Upper lobe of left lung (tissue), 6 donors: ENCODE measurements around the gene SLC19A1. TPM values are rescaled to one million over a fixed set of nuclear protein-coding genes. Genes with fewer than 3 reads are reported as not detected.

Source experiments
- ATAC-seq, 2 donors: fragments of 200-7000 bp; cut with Tn5 transposase; one replicate each; pipeline ENCODE4 v1.9.1; 2022; ENCODE audit warnings: mild to moderate bottlenecking in 2 of 2, moderate library complexity in 2 of 2; ENCODE audit not compliant: low FRiP score in 2 of 2
- DNase-seq, 2 donors: peaks; one replicate each; pipeline ENCODE4 v3.0.0-alpha.2; 2019 to 2020
- H3K27ac ChIP-seq, 4 donors: fragments of 200-600 bp; sonication (generic); one replicate each; pipeline ENCODE4 v1.5.1; 2016 to 2019
- H3K27me3 ChIP-seq, 4 donors: fragments of 200-600 bp; sonication (generic); one replicate each; pipeline ENCODE4 v1.5.1; 2017 to 2019
- H3K36me3 ChIP-seq, 4 donors: fragments of 200-600 bp; sonication (generic); one replicate each; pipeline ENCODE4 v1.5.1; 2016 to 2019
- H3K4me1 ChIP-seq, 4 donors: fragments of 200-600 bp; sonication (generic); one replicate each; pipeline ENCODE4 v1.5.1; 2018 to 2019
- H3K4me3 ChIP-seq, 4 donors: fragments of 200-600 bp; sonication (generic); one replicate each; pipeline ENCODE4 v1.5.1; 2017 to 2019; ENCODE audit warnings: mild to moderate bottlenecking in 2 of 4, moderate library complexity in 1 of 4
- H3K9me3 ChIP-seq, 4 donors: fragments of 200-600 bp; sonication (generic); one replicate each; pipeline ENCODE4 v1.5.1; 2018 to 2019
- EP300 ChIP-seq, 4 donors: sonication (generic); formaldehyde crosslinking; IDR thresholded peaks; one replicate each; pipeline ENCODE4 v1.5.1; 2017; ENCODE audit warnings: antibody characterized with exemption in 4 of 4, control low read depth in 2 of 4
- POLR2A ChIP-seq, 4 donors: fragments of 450-650 bp; IDR thresholded peaks; one replicate each; pipeline ENCODE4 v1.5.1; 2016 to 2017; ENCODE audit warnings: antibody characterized with exemption in 4 of 4, mild to moderate bottlenecking in 2 of 4
- POLR2AphosphoS5 ChIP-seq, 2 donors: sonication (generic); formaldehyde crosslinking; IDR thresholded peaks; one replicate each; pipeline ENCODE4 v1.5.1; 2017; ENCODE audit warnings: antibody characterized with exemption in 2 of 2
- WGBS, 2 donors: methylation state at CpG; one replicate each; pipeline ENCODE4 v1.1.5; 2017 to 2018; 5-methylcytosine and 5-hydroxymethylcytosine counted together
- total RNA-seq, 6 donors: library from RNA; depleted of rRNA in 4 of 6; stranded (reverse); fragments of >200 nt in 4 of 6; gene quantifications; one replicate each; pipeline versions ENCODE4 v1.1.0 to v1.2.1, GENCODE V29; 2016 to 2021
- TF ChIP-seq, protein P1 (sequence below), 6 experiments: fragments of 450-650 bp in 4 of 6; fragments of 200-600 bp in 2 of 6; sonication (generic) in 2 of 6; IDR thresholded peaks; one replicate each; pipeline ENCODE4 v1.5.1; 2016 to 2019; ENCODE audit warnings: antibody characterized with exemption in 6 of 6
- donor health status: DM: no; HTN: no; CAD: no; lungs with moderate emphysema.
- donor health status: DM: no; HTN: yes; CAD: no; lungs with severe emphysema.

SLC19A1 gene
- total RNA-seq, 6 donors from 2014 or later: 36.4 to 75.6 (median 49.9) TPM

DNA sequence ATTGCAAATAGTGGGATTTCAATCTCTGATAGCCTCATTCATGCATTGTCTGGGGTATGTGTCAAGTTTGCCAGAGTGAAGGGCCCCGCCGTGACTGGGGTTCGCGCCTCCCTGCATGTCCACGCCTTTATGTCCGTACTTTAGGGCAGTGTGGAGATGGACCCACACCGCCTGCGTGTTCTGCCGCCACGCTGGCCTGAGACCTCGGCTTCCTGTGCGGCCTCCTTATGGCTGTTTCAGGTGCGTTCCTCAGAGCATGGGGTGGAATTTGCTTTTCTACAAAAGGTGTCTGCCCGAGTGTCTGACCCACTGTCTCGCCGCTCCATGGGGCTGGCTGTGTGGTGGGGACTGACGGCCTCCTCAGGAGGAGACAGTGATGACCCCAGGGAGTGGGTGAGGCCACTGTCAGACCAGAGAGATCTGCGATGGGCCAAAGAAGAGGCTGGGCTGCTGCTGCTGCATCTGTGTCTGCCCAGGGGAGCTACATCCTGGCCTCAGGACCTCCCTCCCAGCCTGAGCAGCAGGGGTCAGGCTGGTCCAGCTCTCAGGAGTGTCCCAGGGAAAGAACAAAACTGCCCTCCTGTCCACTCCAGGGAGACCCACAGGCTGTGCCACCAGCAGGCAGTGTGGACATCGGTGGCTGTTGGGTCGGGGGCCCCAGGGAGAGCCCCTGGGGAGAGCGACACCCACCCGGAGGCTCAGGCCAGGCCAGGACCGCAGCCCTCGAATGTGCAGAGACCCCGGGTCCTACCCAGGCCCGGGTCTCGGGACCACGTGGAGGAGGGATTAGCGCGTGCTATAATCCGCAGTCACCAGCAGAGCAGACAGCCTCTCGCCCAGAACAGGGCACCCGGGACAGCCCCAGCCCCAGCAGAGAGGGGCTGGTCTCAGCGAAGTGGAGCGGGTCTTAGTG is 9.8 kb upstream of the SLC19A1 start:
- Histone ChIP-seq H3K4me1 (peaks cover 0 to 42% (median 18%) of the 10 kb centered on the region in 4 donors), H3K36me3 (no peaks in the 10 kb centered on the region), H3K27me3 (no peaks in the 10 kb centered on the region), H3K27ac (peak overlapping the region; percentile 76 to 85 (median 81)), H3K4me3 (no peak overlapping the region), H3K9me3 (no peaks in the 10 kb centered on the region)
- WGBS, 2 donors: 88 to 93% methylated on average over 29 to 30 of the region's 35 CpGs
- TF ChIP-seq, protein P1, sequence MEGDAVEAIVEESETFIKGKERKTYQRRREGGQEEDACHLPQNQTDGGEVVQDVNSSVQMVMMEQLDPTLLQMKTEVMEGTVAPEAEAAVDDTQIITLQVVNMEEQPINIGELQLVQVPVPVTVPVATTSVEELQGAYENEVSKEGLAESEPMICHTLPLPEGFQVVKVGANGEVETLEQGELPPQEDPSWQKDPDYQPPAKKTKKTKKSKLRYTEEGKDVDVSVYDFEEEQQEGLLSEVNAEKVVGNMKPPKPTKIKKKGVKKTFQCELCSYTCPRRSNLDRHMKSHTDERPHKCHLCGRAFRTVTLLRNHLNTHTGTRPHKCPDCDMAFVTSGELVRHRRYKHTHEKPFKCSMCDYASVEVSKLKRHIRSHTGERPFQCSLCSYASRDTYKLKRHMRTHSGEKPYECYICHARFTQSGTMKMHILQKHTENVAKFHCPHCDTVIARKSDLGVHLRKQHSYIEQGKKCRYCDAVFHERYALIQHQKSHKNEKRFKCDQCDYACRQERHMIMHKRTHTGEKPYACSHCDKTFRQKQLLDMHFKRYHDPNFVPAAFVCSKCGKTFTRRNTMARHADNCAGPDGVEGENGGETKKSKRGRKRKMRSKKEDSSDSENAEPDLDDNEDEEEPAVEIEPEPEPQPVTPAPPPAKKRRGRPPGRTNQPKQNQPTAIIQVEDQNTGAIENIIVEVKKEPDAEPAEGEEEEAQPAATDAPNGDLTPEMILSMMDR (IDR thresholded peaks at IDR 0.05): no peak
- TF ChIP-seq EP300 (IDR thresholded peaks at IDR 0.05): no peak
- no peak for TF ChIP-seq POLR2AphosphoS5 (IDR thresholded peaks at IDR 0.05)
- no peak for TF ChIP-seq POLR2A (IDR thresholded peaks at IDR 0.05)
- DNase-seq (peak in 1 of 2 donors; percentile 19), ATAC-seq (no peak)

GRCh38 chr21:45551316-45551715 is 9.1 kb upstream of the SLC19A1 start:
- Histone ChIP-seq H3K4me3 (no peak overlapping the region), H3K27me3 (no peaks in the 10 kb centered on the region), H3K9me3 (no peaks in the 10 kb centered on the region), H3K4me1 (peaks cover 0 to 42% (median 18%) of the 10 kb centered on the region in 4 donors), H3K27ac (peak overlapping the region; percentile 76 to 85 (median 81)), H3K36me3 (no peaks in the 10 kb centered on the region)
- DNase-seq: peak in 1 of 2 donors; percentile 46
- no peak for TF ChIP-seq EP300 (IDR thresholded peaks at IDR 0.05)
- TF ChIP-seq POLR2AphosphoS5 (IDR thresholded peaks at IDR 0.05): no peak
- TF ChIP-seq, protein P1 (IDR thresholded peaks at IDR 0.05): no peak
- no peak for TF ChIP-seq POLR2A (IDR thresholded peaks at IDR 0.05)
- 51 to 53% methylated on average over 8 of the region's 8 CpGs for WGBS, 2 donors
- no peak for ATAC-seq

DNA sequence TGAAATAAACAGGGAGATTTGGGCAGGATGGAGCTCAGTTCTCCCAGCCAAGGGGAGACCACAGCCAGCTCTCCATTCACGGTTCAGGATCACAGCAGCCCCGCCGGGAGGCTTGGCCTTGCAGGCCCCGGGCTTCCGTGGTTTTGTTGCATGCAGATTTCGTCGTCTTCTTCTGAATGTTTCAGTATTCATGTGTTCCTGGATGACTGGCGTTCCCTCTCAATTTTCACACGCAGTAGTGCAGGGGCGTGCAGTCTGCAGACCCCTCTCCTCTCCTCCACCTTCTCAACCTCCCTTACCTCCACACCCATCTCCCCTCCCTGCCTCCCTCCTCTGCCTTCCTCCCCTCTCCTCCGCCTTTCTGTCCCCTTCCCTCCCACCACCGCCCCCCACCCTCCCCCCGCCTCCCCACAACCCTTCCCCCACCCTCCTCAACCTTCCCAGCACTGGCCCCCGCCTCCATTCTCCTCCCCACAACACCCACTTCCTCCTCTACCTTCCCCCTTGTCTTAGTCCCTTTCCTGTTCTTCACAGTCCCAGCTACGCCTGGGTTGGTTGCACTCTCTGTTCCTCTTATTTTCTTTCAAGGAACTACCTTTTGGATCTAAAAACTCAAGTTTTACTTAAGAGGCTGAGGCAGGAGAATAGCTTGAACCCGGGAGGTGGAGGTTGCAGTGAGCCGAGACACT is 8.4 kb upstream of the SLC19A1 start:
- 32 to 33% methylated on average over 14 to 17 of the region's 17 CpGs for WGBS, 2 donors
- TF ChIP-seq POLR2A (IDR thresholded peaks at IDR 0.05): peak in 1 of 4 donors; percentile 26
- TF ChIP-seq, protein P1 (IDR thresholded peaks at IDR 0.05): no peak
- TF ChIP-seq POLR2AphosphoS5 (IDR thresholded peaks at IDR 0.05): peak in 1 of 2 donors; percentile 35
- TF ChIP-seq EP300 (IDR thresholded peaks at IDR 0.05): no peak

DNA sequence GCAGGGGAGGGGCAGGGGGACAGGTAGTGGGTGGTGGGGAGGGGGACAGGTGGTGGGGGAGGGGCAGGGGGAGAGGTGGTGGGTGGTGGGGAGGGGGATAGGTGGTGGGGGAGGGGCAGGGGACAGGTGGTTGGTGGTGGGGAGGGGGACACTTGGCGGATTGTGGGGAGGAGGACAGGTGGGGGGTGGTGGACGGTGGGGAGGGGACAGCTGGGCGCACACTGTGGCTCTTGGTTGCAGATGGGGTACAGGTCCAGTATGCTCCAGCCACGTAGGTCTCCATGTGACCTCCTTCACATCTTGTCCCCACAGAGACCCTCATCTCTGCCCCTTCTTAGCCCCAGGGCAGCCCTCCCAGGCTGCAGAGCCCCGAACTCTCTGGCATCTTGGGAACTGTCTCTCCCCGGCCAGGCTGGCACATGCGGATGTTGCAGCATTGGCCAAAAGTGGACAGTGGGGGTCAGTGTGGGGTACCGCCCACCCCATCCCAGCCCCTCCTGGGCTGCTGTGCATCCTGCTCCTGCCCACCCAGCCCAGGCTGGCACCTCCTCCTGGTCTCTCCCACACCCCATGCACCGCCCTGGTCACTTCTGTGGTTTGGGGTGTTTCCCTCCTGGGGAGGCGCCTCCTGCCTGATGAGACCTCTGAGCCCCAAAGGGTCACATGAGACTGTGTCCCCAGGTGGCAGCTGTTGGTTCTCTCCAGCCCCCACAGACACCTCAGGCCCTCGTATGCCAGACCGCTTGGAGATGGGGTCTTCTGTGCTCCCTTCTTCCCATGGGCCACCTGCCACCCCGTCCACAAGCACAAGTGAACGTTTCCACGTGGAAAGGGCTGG is 7.6 kb upstream of the SLC19A1 start:
- H3K27ac ChIP-seq: peak overlapping the region; percentile 76 to 85 (median 81)

More for the DNA sequence above, 8.4 kb upstream of the SLC19A1 start:
- H3K9me3 ChIP-seq: no peaks in the 10 kb centered on the region
- no peaks in the 10 kb centered on the region for H3K27me3 ChIP-seq
- peaks cover 0 to 35% (median 14%) of the 10 kb centered on the region in 4 donors for H3K4me1 ChIP-seq
- no peaks in the 10 kb centered on the region for H3K36me3 ChIP-seq
- ATAC-seq: peak; percentile 63 to 66
- peak overlapping the region; percentile 76 to 85 (median 81) for H3K27ac ChIP-seq
- no peak overlapping the region for H3K4me3 ChIP-seq
- DNase-seq: peak in 1 of 2 donors; percentile 69

More for the DNA sequence above, 7.6 kb upstream of the SLC19A1 start:
- WGBS, 2 donors: 71 to 81% methylated on average over 9 to 14 of the region's 15 CpGs
- DNase-seq: peak in 1 of 2 donors; percentile 63
- H3K4me3 ChIP-seq: no peak overlapping the region
- peaks cover 0 to 31% (median 11%) of the 10 kb centered on the region in 4 donors for H3K4me1 ChIP-seq
- H3K27me3 ChIP-seq: no peaks in the 10 kb centered on the region
- H3K36me3 ChIP-seq: no peaks in the 10 kb centered on the region
- TF ChIP-seq, protein P1 (IDR thresholded peaks at IDR 0.05): no peak
- TF ChIP-seq POLR2AphosphoS5 (IDR thresholded peaks at IDR 0.05) (no peak), POLR2A (IDR thresholded peaks at IDR 0.05) (no peak)
- no peaks in the 10 kb centered on the region for H3K9me3 ChIP-seq
- no peak for ATAC-seq
